Measurements from ENCODE around the gene CHCHD2. TPM values are rescaled to one million over a fixed set of nuclear protein-coding genes. Genes with fewer than 3 reads are reported as not detected.

CHCHD2 gene
- total RNA-seq (2014; rRNA removed; shearing (Covaris generic)) = not detected in 2 replicates
- polyA plus RNA-seq (2016; fragmentation: Nextera tagmentation; extraction: Ambion mirVana) = 0.94 and 1.8 TPM in 2 replicates
- long read RNA-seq = 0 reads

GRCh38 chr7:56106108-56107073 lies at the start of gene CHCHD2:
Gene CHCHD2 (minus strand): TSS chr7:56106476. CDS start chr7:56106413, 63 bp downstream.
- H3K36me3 Mint-ChIP-seq (ENCODE audit: low read depth) = peaks cover 22% of the 10 kb centered on the region
- Histone ChIP-seq H3K36me3 (ENCODE audit: insufficient read depth) (no peaks in the 10 kb centered on the region; the same call in none of the 2 replicates), H4K20me1 (replicated peaks; ENCODE audit: insufficient read depth) (no peaks in the 10 kb centered on the region), H3K27me3 (ENCODE audit: insufficient read depth) (no peaks in the 10 kb centered on the region), H3K4me2 (no peak within 1 kb of the TSS), H3K9me2 (ENCODE audit: insufficient read depth) (no peaks in the 10 kb centered on the region), H2AFZ (no peak within 1 kb of the TSS), H3F3A (replicated peaks; ENCODE audit: low read depth) (no peaks in the 10 kb centered on the region), H3K4me3 (no peak within 1 kb of the TSS), H3K27ac (ENCODE audit: low read depth) (no peak within 1 kb of the TSS), H3K79me2 (replicated peaks; ENCODE audit: insufficient read depth) (no peaks in the 10 kb centered on the region), H3K4me1 (ENCODE audit: insufficient read depth) (no peaks in the 10 kb centered on the region)
- H3K9me3 Mint-ChIP-seq = peaks cover 94% of the 10 kb centered on the region
- no peaks in the 10 kb centered on the region for H3K4me1 Mint-ChIP-seq
- H3K4me3 Mint-ChIP-seq = no peak within 1 kb of the TSS
- TF ChIP-seq, protein P1, sequence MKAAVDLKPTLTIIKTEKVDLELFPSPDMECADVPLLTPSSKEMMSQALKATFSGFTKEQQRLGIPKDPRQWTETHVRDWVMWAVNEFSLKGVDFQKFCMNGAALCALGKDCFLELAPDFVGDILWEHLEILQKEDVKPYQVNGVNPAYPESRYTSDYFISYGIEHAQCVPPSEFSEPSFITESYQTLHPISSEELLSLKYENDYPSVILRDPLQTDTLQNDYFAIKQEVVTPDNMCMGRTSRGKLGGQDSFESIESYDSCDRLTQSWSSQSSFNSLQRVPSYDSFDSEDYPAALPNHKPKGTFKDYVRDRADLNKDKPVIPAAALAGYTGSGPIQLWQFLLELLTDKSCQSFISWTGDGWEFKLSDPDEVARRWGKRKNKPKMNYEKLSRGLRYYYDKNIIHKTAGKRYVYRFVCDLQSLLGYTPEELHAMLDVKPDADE (IDR thresholded peaks at IDR 0.05) = no peak
- TF ChIP-seq, protein P2, sequence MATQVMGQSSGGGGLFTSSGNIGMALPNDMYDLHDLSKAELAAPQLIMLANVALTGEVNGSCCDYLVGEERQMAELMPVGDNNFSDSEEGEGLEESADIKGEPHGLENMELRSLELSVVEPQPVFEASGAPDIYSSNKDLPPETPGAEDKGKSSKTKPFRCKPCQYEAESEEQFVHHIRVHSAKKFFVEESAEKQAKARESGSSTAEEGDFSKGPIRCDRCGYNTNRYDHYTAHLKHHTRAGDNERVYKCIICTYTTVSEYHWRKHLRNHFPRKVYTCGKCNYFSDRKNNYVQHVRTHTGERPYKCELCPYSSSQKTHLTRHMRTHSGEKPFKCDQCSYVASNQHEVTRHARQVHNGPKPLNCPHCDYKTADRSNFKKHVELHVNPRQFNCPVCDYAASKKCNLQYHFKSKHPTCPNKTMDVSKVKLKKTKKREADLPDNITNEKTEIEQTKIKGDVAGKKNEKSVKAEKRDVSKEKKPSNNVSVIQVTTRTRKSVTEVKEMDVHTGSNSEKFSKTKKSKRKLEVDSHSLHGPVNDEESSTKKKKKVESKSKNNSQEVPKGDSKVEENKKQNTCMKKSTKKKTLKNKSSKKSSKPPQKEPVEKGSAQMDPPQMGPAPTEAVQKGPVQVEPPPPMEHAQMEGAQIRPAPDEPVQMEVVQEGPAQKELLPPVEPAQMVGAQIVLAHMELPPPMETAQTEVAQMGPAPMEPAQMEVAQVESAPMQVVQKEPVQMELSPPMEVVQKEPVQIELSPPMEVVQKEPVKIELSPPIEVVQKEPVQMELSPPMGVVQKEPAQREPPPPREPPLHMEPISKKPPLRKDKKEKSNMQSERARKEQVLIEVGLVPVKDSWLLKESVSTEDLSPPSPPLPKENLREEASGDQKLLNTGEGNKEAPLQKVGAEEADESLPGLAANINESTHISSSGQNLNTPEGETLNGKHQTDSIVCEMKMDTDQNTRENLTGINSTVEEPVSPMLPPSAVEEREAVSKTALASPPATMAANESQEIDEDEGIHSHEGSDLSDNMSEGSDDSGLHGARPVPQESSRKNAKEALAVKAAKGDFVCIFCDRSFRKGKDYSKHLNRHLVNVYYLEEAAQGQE (IDR thresholded peaks at IDR 0.05; ENCODE audit: unreplicated experiment) = no peak
- TF ChIP-seq ZNF462 (CRISPR knock-in tag; IDR thresholded peaks at IDR 0.05) = no peak
- TF ChIP-seq JUNB (IDR thresholded peaks at IDR 0.05; ENCODE audit: unreplicated experiment) = no peak
- no peak for TF ChIP-seq STAT1 (IDR thresholded peaks at IDR 0.05; ENCODE audit: unreplicated experiment)
- TF ChIP-seq POLR2AphosphoS5 (IDR thresholded peaks at IDR 0.05; ENCODE audit: low read depth) = no peak
- TF ChIP-seq EZH2 (IDR thresholded peaks at IDR 0.05; ENCODE audit: low read depth, unreplicated experiment) = no peak
- TF ChIP-seq CREB1 (CRISPR knock-in tag; IDR thresholded peaks at IDR 0.05; ENCODE audit: low read depth) = no peak
- no peak for TF ChIP-seq ZNF331 (CRISPR knock-in tag; IDR thresholded peaks at IDR 0.05; ENCODE audit: low read depth)
- no peak for TF ChIP-seq EZH2phosphoT487 (IDR thresholded peaks at IDR 0.05; ENCODE audit: unreplicated experiment)
- no peak for TF ChIP-seq CTCF (conservative IDR thresholded peaks at IDR 0.05; ENCODE audit: low read depth in 2 of 2)
- no peak for TF ChIP-seq NANOG (IDR thresholded peaks at IDR 0.05; ENCODE audit: borderline replicate concordance)
- TF ChIP-seq ZNF114 (CRISPR knock-in tag; IDR thresholded peaks at IDR 0.05) = no peak
- DNase-seq (ENCODE audit: low spot score) (no peak), ATAC-seq (no peak)
- H3K27ac Mint-ChIP-seq = no peak within 1 kb of the TSS
- no peaks in the 10 kb centered on the region for H3K27me3 Mint-ChIP-seq (ENCODE audit: insufficient read depth, low read depth, poor library complexity)
